Gastroesophageal sphincter (tissue), 3 donors: ENCODE results near the gene CDC42BPA.

Experiments used
- CTCF ChIP-seq, 4 experiments: fragments of 200-600 bp in 2 of 4; fragments of 450-650 bp in 2 of 4; sonication (generic) in 1 of 4; IDR thresholded peaks; one replicate each; pipeline ENCODE4 v1.5.1; 2017 to 2019; ENCODE audit warnings: antibody characterized with exemption in 4 of 4, mild to moderate bottlenecking in 2 of 4, moderate library complexity in 2 of 4
- EP300 ChIP-seq: sonication (generic); formaldehyde crosslinking; IDR thresholded peaks from one replicate; pipeline ENCODE4 v1.6.1; 2017; ENCODE audit warnings: antibody characterized with exemption, mild to moderate bottlenecking
- POLR2A ChIP-seq, 2 donors: fragments of 450-650 bp; IDR thresholded peaks; one replicate each; pipeline ENCODE4 v1.6.1; 2017; ENCODE audit warnings: antibody characterized with exemption in 2 of 2, mild to moderate bottlenecking in 2 of 2, moderate library complexity in 1 of 2
- POLR2AphosphoS5 ChIP-seq: sonication (generic); formaldehyde crosslinking; IDR thresholded peaks from one replicate; pipeline ENCODE4 v1.6.1; 2017; ENCODE audit warnings: antibody characterized with exemption

- TF ChIP-seq CTCF (IDR thresholded peaks at IDR 0.05) (no peak), POLR2A (IDR thresholded peaks at IDR 0.05) (no peak), POLR2AphosphoS5 (no peak), EP300 (no peak)
Measured at GRCh38 chr1:226954337-226954736, 364.0 kb downstream of the CDC42BPA start.
